ENCODE data around the gene ST8SIA4.
A peak's percentile ranks its signal among the peaks of the same experiment; 100 is the strongest.

Gene ST8SIA4, protein sequence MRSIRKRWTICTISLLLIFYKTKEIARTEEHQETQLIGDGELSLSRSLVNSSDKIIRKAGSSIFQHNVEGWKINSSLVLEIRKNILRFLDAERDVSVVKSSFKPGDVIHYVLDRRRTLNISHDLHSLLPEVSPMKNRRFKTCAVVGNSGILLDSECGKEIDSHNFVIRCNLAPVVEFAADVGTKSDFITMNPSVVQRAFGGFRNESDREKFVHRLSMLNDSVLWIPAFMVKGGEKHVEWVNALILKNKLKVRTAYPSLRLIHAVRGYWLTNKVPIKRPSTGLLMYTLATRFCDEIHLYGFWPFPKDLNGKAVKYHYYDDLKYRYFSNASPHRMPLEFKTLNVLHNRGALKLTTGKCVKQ

DNA sequence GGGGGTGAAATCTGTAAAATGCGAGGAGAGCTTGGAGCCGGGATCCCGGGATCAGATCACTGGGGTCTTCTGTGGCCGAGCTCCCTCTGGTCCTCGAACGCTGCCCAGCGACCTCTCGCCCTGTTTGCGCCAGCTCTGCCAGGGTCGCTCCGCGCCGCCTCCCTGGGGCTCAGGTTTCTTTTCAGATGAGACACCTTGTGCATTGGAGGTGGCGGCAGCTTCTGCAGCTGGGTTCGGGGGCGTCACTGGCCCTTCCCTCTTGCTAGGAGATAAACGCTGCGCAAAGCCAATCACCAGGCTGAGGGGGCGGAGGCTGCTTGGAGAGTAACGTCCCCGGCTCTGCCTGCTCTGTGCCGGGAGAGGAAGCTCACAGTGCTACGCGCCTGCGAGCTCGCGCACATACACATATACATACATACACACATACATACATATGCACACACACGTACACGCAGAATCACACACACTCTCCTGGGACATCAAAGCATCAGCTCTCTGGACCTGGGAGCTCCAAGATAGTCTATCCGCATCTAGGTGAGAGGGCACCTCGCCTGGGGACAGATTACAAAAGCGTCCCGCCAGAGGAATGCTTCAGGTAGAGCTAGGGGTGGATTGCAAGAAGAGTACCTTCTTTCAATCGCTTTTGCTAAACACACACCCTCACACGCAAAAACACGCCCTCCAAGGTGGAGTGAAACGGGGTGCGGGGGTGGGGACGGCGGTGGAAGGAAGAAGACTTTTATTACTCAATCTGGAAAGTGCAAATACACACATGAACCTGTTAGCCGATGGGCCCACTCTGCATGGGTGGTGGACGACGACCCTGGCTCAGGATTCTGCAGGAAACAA, at the start of gene ST8SIA4:
ST8SIA4 (minus strand) TSS at position 244 of the 849 bp plus-strand sequence. CDS start 327 bp downstream, outside the sequence.
- DNase-seq (ENCODE audit: low read depth): peak; percentile 81
- peak within 1 kb of the TSS; percentile 42 for H3K4me3 ChIP-seq (ENCODE audit: low read length)
- TF ChIP-seq, protein P1, sequence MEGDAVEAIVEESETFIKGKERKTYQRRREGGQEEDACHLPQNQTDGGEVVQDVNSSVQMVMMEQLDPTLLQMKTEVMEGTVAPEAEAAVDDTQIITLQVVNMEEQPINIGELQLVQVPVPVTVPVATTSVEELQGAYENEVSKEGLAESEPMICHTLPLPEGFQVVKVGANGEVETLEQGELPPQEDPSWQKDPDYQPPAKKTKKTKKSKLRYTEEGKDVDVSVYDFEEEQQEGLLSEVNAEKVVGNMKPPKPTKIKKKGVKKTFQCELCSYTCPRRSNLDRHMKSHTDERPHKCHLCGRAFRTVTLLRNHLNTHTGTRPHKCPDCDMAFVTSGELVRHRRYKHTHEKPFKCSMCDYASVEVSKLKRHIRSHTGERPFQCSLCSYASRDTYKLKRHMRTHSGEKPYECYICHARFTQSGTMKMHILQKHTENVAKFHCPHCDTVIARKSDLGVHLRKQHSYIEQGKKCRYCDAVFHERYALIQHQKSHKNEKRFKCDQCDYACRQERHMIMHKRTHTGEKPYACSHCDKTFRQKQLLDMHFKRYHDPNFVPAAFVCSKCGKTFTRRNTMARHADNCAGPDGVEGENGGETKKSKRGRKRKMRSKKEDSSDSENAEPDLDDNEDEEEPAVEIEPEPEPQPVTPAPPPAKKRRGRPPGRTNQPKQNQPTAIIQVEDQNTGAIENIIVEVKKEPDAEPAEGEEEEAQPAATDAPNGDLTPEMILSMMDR (IDR thresholded peaks at IDR 0.05; ENCODE audit: insufficient read depth, low read depth, low read length, missing control alignments): no peak

DNA sequence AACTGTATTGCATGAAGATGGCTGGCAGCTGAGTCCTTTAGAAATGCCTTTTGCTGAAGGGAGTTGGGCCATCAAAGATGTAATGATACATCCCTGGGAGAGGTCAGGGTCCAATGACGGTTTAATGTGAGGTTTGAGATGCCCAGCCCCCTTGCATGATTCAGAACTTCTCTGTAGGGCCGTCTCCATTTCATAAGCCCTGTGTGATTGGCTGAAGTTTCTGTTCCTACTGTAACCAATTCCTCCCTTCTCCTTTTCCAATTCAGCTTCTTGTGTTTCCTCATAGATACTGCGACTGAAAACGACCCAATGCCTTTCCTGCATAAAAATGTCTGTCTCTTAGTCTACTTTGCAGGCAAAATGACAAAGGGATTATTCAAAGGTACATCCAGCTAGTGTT, 47.9 kb upstream of the ST8SIA4 start:
- TF ChIP-seq, protein P1 (IDR thresholded peaks at IDR 0.05; ENCODE audit: insufficient read depth, low read depth, low read length, missing control alignments): no peak
- DNase-seq (ENCODE audit: low read depth): no peak
- no peak overlapping the region for H3K4me3 ChIP-seq (ENCODE audit: low read length)

DNA sequence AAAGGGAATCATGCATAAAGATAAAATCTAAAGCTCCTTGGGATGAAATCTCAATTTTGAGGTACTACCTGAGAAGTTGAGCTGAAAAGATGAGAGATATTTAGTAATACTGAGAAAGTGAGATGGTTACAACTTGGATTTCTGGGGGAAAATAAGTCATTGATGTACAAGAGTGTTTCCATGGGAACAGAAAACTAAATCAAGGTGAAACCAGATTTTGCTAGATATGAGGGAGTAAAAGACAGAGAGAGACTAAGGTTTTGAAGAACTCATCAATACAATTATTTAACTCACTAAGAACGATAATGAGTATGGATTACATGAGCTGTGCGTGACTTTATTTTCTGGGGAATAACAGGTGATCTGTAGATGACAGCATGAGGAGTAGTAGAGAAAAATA, 10.2 kb upstream of the ST8SIA4 start:
- DNase-seq (ENCODE audit: low read depth): no peak
- no peak overlapping the region for H3K4me3 ChIP-seq (ENCODE audit: low read length)
- TF ChIP-seq, protein P1 (IDR thresholded peaks at IDR 0.05; ENCODE audit: insufficient read depth, low read depth, low read length, missing control alignments): no peak

DNA sequence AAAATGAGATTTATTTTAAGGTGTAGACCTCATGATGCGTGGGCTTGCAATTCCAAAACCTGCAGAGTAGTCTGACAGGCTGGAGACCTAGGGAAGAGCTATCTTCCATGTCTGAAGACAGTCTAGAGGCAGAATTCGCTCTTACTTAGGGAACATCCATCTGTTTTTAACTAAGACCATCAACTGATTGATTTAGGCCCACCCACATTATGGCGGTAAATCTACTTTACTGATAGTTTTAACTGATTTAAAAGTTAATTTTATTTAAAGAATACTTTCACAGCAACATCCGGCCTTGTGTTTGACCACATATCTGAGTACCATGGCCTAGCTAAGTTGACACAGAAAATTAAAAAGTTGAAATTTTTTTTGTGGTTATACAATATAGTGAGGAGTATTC, 6.0 kb upstream of the ST8SIA4 start:
- H3K4me3 ChIP-seq (ENCODE audit: low read length): no peak overlapping the region
- no peak for DNase-seq (ENCODE audit: low read depth)
- TF ChIP-seq, protein P1 (IDR thresholded peaks at IDR 0.05; ENCODE audit: insufficient read depth, low read depth, low read length, missing control alignments): no peak

DNA sequence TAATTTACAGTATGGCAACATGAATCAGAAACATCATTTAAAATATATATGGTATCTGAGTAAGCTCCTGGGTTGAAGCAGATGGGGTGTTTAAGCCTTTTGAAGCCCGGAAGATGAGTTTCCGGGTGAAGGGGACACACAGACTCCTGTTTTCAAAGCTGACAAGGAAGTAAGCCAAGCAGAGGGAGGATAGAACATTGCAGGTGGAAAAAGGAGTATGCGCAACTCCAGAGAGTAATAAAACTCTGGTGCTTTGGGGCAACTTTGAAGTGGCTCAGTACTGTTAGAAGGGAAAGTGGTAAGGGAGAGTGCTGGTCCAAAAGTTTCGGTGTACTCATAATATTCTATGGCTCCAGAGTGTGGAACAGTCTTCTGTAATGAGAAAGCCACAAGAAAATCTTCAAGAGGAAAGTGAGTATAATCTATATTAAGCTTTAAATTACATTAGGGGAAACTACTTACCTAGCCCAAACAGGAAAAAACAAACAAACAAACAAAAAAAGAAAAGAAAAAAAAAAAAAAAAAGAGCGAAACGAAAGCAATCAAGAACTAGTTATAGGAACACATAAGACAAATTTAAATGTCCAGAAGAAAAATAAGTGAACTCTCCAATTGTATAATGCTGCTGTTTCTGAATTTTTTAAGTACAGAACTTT, 2.3 kb upstream of the ST8SIA4 start:
- DNase-seq (ENCODE audit: low read depth): no peak
- no peak overlapping the region for H3K4me3 ChIP-seq (ENCODE audit: low read length)
- TF ChIP-seq, protein P1 (IDR thresholded peaks at IDR 0.05; ENCODE audit: insufficient read depth, low read depth, low read length, missing control alignments): no peak

DNA sequence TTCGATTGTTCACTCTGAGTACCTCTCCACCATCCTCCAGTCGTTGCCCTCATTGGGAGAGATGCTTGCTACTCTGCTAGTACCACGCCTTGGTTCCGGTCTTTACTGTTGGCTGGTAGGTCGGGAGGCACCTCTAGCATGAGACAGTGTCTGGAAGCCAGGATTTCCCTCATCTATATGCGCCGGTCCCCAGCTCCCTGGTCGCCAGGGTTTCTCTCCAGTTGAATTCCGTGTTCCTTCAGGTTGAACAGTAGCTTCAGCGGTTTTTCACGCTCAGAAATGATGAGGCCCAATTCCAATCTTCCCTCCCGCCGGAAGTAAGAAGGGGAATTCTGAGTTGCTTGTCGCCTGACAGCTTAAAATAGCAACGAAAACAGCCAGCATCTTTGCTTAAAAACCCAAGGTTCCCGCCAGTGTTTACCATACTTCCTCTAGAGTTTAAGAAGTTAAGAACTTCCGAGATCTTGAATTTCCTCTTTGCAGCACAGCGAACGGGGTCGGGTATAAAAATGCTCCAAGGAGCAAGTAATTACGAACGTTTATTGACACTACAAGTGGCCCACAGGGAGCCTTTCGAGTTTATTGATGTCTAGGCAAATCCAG, 1.3 kb upstream of the ST8SIA4 start:
- no peak for DNase-seq (ENCODE audit: low read depth)
- no peak overlapping the region for H3K4me3 ChIP-seq (ENCODE audit: low read length)
- TF ChIP-seq, protein P1 (IDR thresholded peaks at IDR 0.05; ENCODE audit: insufficient read depth, low read depth, low read length, missing control alignments): no peak
